Erythroblast (primary cell): ENCODE results near the gene PRAMEF13.
"Not testable (repeated sequence)": the region's sequence is repeated elsewhere in the genome, so short reads cannot be mapped to it uniquely, and the experiment has no call there.

Experiments used
- DNase-seq, 2 experiments: peaks; one replicate each; lab custom pipeline; 2025; lab: John Stamatoyannopoulos, UW
- GATA1 ChIP-seq: IDR thresholded peaks from 2 replicates; pipeline ENCODE4 v1.6.1; 2011; ENCODE audit warnings: low read depth, mild to moderate bottlenecking, control low read depth, low read length, moderate library complexity
- POLR2A ChIP-seq: IDR thresholded peaks from 2 replicates; pipeline ENCODE4 v1.6.1; 2011; ENCODE audit warnings: mild to moderate bottlenecking, low read length

The PRAMEF13 gene

DNA sequence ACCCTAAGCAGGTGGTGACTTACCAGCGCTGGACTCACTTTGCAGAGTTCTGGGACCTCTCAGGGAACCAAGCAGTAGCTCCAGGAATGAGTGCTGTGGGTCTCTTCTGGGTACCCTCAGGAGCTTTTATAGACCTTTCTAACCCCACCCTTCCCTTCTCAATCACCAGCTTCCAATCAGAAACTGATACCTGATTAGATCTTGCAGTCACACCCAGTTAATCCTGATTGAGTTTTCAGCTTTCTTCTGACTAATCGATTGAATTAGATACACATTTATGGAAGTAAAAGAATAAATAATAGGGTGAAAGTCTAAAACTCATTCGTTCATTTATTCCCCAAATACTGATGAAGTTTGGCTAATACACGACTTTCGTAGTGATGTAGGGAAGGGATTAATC, at the start of gene PRAMEF13:
PRAMEF13 (minus strand) TSS at position 101 of the 400 bp plus-strand sequence. CDS start 1,820 bp downstream, outside the sequence.
- DNase-seq = not testable (repeated sequence)

DNA sequence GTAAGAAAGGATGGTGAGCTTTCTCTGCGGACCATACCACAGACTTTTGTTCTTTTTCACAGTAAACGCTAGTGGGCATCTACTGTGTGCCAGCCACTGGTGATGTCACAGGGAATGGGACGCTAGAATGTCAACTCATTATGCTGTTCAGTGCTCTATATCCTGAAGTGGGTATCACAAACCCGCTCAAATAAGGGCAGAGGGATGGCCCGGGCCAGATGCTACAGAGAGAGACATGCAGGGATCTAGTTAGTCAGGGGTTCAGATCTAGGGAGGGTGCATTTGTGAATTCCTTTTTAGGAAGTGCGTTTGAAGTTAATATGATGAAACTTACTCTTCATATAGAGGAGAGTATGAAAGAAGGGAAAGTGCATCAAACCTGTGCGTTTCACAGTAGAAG, 45.9 kb upstream of the PRAMEF13 start:
- not testable (repeated sequence) for DNase-seq

GRCh38 chr1:13246554-13246871, 45.3 kb upstream of the PRAMEF13 start:
- DNase-seq = not testable (repeated sequence)

DNA sequence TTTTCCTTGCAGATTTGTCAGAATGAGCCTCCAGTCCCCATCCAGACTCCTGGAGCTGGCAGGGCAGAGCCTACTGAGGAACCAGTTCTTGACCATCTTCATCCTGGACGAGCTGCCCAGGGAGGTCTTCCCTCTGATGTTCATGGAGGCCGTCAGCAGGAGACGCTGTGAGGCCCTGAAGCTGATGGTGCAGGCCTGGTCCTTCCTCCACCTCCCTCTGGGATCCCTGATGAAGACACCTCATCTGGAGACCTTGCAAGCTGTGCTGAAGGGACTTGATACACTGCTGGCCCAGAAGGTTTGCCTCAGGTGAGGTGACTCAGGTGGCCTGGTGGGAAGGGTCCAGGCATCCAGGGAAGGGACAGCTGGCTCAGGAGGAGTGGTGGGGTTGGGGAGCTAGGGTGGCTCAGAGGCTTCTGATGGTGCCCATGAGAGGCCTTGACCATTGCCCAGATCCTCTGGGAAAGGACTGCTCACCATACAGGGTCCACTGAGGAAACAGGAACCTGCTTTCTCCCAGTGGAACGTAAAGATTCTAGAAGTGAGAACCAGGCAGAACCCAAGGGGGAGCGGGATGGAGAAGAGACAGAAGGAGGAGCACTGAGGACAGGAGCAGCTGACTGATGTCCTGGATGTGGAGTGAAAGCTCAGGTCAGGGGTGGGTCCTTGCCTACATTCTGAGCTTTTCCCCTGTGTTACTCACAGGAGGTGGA, 44.8 kb upstream of the PRAMEF13 start:
- DNase-seq = not testable (repeated sequence)

DNA sequence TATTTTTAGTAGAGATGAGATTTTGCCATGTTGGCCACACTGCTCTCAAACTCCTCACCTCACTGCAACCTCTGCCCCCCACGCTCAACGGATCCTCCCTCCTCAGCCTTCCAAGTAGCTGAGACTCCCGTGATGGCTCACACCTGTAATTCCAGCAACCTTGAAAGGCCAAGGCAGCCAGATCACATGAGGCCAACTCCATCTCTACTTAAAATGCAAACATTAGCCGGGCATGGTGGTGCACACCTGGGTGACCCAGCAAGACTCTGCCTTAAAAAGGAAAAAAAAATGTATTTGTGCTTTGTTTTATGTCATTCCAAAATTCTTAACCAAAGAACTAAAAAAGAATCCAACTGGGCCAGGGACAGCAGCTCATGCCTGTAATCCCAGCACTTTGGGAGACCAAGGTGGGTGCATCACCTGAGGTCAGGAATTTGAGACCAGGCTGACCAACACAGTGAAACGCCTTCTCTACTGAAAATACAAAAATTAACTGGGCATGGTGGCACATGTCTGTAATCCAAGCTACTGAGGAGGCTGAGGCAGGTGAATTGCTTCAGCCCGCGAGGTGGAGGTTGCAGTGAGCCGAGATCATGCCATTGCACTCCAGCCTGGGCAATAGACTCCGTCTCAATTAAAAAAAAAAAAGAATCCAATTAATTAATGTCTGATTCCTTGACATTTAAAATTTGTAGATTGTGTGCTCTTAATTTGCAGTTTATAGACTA, 42.5 kb upstream of the PRAMEF13 start:
- not testable (repeated sequence) for DNase-seq

DNA sequence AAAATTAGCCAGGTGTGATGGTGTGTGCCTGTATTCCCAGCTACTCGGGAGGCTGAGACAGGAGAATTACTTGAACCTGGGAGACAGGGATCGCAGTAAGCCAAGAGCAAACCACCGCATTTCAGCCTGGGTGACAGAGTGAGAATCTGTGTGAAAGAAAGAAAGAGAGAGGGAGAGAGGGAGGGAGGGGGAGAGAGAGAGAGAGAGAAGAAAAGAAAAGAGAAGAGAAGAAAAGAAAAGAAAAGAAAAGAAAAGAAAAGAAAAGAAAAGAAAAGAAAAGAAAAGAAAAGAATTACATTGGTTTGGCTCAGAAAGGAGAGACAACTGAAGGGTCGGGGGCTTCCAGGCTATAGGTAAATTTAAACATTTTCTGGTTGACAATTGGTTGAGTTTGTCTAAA, 38.4 kb upstream of the PRAMEF13 start:
- DNase-seq = not testable (repeated sequence)

DNA sequence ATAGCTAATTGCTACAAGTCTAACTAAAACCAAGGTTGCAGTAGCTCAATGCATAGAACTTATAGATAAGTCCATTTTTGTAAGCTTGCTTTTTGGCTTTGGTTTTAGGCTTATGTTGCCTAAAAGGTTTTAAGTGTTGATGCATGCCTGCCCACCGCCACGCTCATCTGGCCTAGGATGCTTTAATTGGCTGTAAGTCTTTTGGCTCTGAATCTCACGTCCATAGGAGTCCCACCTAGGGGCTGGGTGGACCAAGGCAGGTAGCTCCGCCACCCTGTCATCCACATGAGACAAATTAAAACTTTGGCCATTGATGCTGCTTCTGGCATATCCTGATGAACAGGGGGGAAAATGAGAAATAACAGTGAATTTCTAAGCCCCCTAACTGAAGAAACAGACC, 36.4 kb upstream of the PRAMEF13 start:
- DNase-seq = not testable (repeated sequence)

- not testable (repeated sequence) for DNase-seq
These were observed 32.8 kb upstream of the PRAMEF13 start for GRCh38 chr1:13234057-13234456.

GRCh38 chr1:13232056-13232455, 30.8 kb upstream of the PRAMEF13 start:
- not testable (repeated sequence) for DNase-seq

DNA sequence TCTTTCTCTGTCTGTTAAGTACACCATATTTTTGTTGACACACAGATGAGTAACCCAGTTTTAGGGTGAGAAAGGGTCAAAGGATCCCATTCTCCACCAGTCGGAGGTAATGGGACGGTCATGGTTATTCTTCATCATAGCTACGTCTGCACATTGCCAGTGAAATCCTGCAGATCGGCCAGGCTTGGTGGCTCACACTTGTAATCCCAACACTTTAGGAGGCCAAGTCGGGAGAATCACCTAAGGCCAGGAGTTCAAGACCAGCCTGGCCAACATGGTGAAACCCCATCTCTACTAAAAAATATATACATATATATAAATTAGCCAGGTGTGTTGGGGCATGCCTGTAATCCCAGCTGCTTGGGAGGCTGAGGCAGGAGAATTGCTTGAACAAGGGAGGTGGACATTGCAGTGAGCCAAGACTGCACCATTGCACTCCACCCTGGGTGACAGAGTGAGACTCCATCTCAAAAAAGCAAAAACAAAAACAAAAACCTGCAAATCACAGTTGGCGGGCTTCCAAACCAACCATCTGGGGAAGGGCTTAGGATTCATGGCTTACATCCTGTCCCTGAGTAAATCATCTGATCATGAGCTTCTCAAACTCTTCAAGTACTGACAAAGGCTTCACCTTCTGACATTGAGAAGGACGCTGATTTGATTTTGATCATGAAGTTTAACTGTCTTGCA, 30.0 kb upstream of the PRAMEF13 start:
- DNase-seq = not testable (repeated sequence)

DNA sequence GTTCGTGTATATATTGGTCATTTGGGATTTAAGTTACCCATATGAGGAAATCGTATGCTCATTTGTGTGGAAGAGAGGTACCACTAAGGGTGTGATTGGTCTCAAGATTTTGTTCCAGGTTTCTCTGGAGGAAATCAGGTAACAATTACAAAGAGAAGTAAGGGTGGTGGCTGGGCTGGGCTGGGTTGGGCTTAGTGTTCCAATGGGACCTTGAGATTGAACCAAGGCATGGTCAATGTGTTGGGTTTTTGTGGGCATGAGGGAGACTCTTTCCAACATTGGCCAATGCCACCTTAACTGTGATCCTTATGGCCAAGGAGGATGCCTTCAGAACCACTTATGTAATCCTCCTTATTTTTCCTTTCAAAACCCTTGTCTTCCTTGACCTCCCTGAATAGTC, 29.4 kb upstream of the PRAMEF13 start:
- DNase-seq = not testable (repeated sequence)

GRCh38 chr1:13230096-13230495, 28.9 kb upstream of the PRAMEF13 start:
- not testable (repeated sequence) for DNase-seq

GRCh38 chr1:13228343-13228781, 27.2 kb upstream of the PRAMEF13 start:
- DNase-seq = peak; percentile 15 to 45
- TF ChIP-seq POLR2A = no peak
- TF ChIP-seq GATA1 = no peak

DNA sequence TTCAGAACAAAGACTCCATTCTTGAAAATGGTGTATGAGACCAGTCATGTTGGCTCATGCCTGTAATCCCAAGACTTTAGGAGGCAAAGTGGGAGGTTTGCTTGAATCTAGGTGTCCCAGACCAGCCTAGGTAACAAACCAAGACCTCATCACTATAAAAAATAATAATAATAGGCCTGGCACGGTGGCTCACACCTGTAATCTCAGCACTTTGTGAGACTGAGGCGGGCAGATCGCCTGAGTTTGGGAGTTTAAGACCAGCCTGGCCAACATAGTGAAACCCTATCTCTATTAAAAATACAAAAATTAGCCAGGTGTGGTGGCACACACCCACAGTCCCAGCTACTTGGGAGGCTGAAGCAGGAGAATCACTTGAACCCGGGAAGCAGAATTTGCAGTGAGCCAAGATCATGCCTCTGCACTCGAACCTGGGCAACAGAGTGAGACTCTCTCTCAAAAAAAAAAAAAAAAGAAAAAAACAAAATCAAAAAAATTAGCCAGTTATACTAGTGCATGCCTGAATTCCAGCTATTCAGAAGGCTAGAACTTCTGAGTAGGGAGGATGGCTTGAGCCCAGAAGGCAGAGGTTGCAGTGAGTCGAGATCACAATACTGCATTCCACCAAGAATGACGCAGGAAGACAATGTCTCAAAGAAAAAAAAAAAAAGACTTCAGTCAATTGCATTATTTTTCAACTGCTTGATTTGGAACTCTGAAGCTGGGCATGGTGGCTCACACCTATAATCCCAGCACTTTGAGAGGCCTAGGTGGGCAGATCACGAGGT, 26.3 kb upstream of the PRAMEF13 start:
- not testable (repeated sequence) for DNase-seq

- DNase-seq = not testable (repeated sequence)
These were observed 24.5 kb upstream of the PRAMEF13 start, which contains the start of gene PRAMEF18 for GRCh38 chr1:13225675-13226204. Gene PRAMEF18 (minus strand): TSS chr1:13226154. CDS start chr1:13226106, 48 bp downstream.
